Measurements from ENCODE around the gene GNAO1. TPM values are rescaled to one million over a fixed set of nuclear protein-coding genes. Genes with fewer than 3 reads are reported as not detected.

The GNAO1 gene
- polyA plus RNA-seq, 1 donor from 2014 or later: 31.5 TPM

GRCh38 chr16:56387396-56387795, 196.1 kb downstream of the GNAO1 start:
- H4K20me1 ChIP-seq (ENCODE audit: insufficient read depth): no peaks in the 10 kb centered on the region
- no peaks in the 10 kb centered on the region for H3F3A ChIP-seq (ENCODE audit: insufficient read depth, low read length, poor library complexity, severe bottlenecking)
- H3K4me2 ChIP-seq (ENCODE audit: low read length): no peak overlapping the region
- no peaks in the 10 kb centered on the region for H3K9me2 ChIP-seq (ENCODE audit: insufficient read depth, low read length)
- no peak overlapping the region for H3K9ac ChIP-seq (ENCODE audit: low read length)
- H3K36me3 ChIP-seq (ENCODE audit: insufficient read depth, low read length): peaks cover 13% of the 10 kb centered on the region
- H2AFZ ChIP-seq (ENCODE audit: low read depth, low read length): no peak overlapping the region
- TF ChIP-seq MXI1 (conservative IDR thresholded peaks at IDR 0.05; ENCODE audit: poor library complexity, severe bottlenecking) (no peak), RAD21 (conservative IDR thresholded peaks at IDR 0.05) (no peak), REST (IDR thresholded peaks at IDR 0.05; ENCODE audit: borderline replicate concordance) (no peak), EZH2 (IDR thresholded peaks at IDR 0.05; ENCODE audit: borderline replicate concordance, insufficient read depth, low read length, poor library complexity, severe bottlenecking) (no peak), CTCF (IDR thresholded peaks at IDR 0.05; ENCODE audit: poor library complexity, severe bottlenecking) (no peak), TAF1 (IDR thresholded peaks at IDR 0.05; ENCODE audit: low read depth) (no peak), POLR2AphosphoS5 (IDR thresholded peaks at IDR 0.05) (no peak), EP300 (conservative IDR thresholded peaks at IDR 0.05; ENCODE audit: poor library complexity, severe bottlenecking) (no peak), SMC3 (conservative IDR thresholded peaks at IDR 0.05; ENCODE audit: poor library complexity) (no peak)
- H3K79me2 ChIP-seq (replicated peaks; ENCODE audit: insufficient read depth, low read length): no peaks in the 10 kb centered on the region
- no peaks in the 10 kb centered on the region for H3K27me3 ChIP-seq (ENCODE audit: insufficient read depth, low read depth, low read length)
- no peak overlapping the region for H3K4me3 ChIP-seq (ENCODE audit: low read length)
- H3K27ac ChIP-seq (ENCODE audit: low read length): no peak overlapping the region
- no peaks in the 10 kb centered on the region for H3K9me3 ChIP-seq (ENCODE audit: low read length)

GRCh38 chr16:56388209-56388608, 196.9 kb downstream of the GNAO1 start:
- Histone ChIP-seq H3F3A (ENCODE audit: insufficient read depth, low read length, poor library complexity, severe bottlenecking) (no peaks in the 10 kb centered on the region), H3K27me3 (ENCODE audit: insufficient read depth, low read depth, low read length) (no peaks in the 10 kb centered on the region), H3K9me3 (ENCODE audit: low read length) (no peaks in the 10 kb centered on the region), H3K36me3 (ENCODE audit: insufficient read depth, low read length) (peaks cover 13% of the 10 kb centered on the region), H3K9me2 (ENCODE audit: insufficient read depth, low read length) (no peaks in the 10 kb centered on the region), H3K79me2 (replicated peaks; ENCODE audit: insufficient read depth, low read length) (no peaks in the 10 kb centered on the region), H3K27ac (ENCODE audit: low read length) (no peak overlapping the region), H3K4me2 (ENCODE audit: low read length) (no peak overlapping the region), H3K4me3 (ENCODE audit: low read length) (no peak overlapping the region), H3K9ac (ENCODE audit: low read length) (no peak overlapping the region), H2AFZ (ENCODE audit: low read depth, low read length) (no peak overlapping the region), H4K20me1 (ENCODE audit: insufficient read depth) (no peaks in the 10 kb centered on the region)
- TF ChIP-seq EP300 (conservative IDR thresholded peaks at IDR 0.05; ENCODE audit: poor library complexity, severe bottlenecking) (no peak), RAD21 (conservative IDR thresholded peaks at IDR 0.05) (no peak), EZH2 (IDR thresholded peaks at IDR 0.05; ENCODE audit: borderline replicate concordance, insufficient read depth, low read length, poor library complexity, severe bottlenecking) (no peak), POLR2AphosphoS5 (IDR thresholded peaks at IDR 0.05) (no peak), REST (IDR thresholded peaks at IDR 0.05; ENCODE audit: borderline replicate concordance) (no peak), SMC3 (conservative IDR thresholded peaks at IDR 0.05; ENCODE audit: poor library complexity) (no peak), MXI1 (conservative IDR thresholded peaks at IDR 0.05; ENCODE audit: poor library complexity, severe bottlenecking) (no peak), TAF1 (IDR thresholded peaks at IDR 0.05; ENCODE audit: low read depth) (no peak)
